Epithelial cell of proximal tubule (primary cell): ENCODE data around the gene NOM1. TPM values are rescaled to one million over a fixed set of nuclear protein-coding genes. Genes with fewer than 3 reads are reported as not detected.

Experiments used
- total RNA-seq: library from RNA; depleted of rRNA; stranded (reverse); fragments of >200 nt; gene quantifications from 2 replicates; pipeline ENCODE4 v1.2.3, GENCODE V29; 2015

NOM1 gene
- total RNA-seq, 1 donor from 2014 or later = 8.9 TPM

Other genes starting within 250 kb of the NOM1 start
- gene LMBR1, start 56.5 kb upstream of the NOM1 start, total RNA-seq = 27.5 and 34.6 TPM in 2 replicates
- gene MNX1, start 61.0 kb downstream of the NOM1 start, total RNA-seq = 2.1 and 4.6 TPM in 2 replicates
- 42.3 and 81.8 TPM in 2 replicates for gene UBE3C, start 189.2 kb downstream of the NOM1 start, total RNA-seq